ENCODE results near the gene PTPRN2.

DNA sequence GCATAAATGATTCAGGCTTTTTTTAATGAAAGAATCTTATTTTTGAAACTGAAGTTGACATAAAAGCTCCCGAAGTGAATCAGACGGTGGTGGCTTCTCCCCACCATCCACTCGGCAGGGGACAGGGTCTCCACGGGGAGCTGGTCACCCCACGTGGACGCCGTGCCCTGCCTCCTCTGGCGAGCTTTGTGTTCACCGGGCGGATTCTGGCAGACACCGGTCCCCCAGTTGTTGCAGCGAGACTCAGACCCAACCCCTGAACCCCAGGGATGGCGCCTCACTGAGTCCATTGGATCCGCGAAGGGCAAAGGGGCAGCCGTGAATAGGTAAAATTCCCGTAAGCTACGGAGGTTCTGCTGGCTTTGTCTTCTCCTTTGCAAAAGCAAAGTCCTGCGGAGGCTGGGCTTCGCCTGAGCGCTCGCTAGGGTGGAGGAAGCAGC, 38.4 kb downstream of the PTPRN2 start:
- no peak for TF ChIP-seq POLR2A (IDR thresholded peaks at IDR 0.05; ENCODE audit: extremely low read depth, insufficient read length)
- no peak for TF ChIP-seq CTCF (IDR thresholded peaks at IDR 0.05; ENCODE audit: low read depth, low read length)
